ENCODE results near the gene HSFX4. TPM values are rescaled to one million over a fixed set of nuclear protein-coding genes. Genes with fewer than 3 reads are reported as not detected.

HSFX4 gene
- not detected in 2 replicates for total RNA-seq

GRCh38 chrX:149929400-149929799 lies at the start of gene HSFX4:
Gene HSFX4 (plus strand): TSS chrX:149929573. CDS start chrX:149929645, 72 bp downstream.

GRCh38 chrX:149881081-149881711 lies 48.2 kb upstream of the HSFX4 start, which contains the start of gene MAGEA8:
Gene MAGEA8 (plus strand): TSS chrX:149881183. CDS start chrX:149884273, 3,090 bp downstream.

GRCh38 chrX:149938427-149938880 lies 9.1 kb downstream of the HSFX4 start, which contains the start of gene EOLA2:
Gene EOLA2 (minus strand): TSS chrX:149938491. CDS start chrX:149933874, 4,617 bp downstream.

Other genes starting within 250 kb of the HSFX4 start
- not detected in 2 replicates for gene MAGEA11, start 217.5 kb upstream of the HSFX4 start, total RNA-seq
- 0.39 and 0.43 TPM in 2 replicates for gene HSFX1, start 155.5 kb upstream of the HSFX4 start, total RNA-seq
- gene MAGEA9, start 147.6 kb upstream of the HSFX4 start, total RNA-seq: not detected in 2 replicates
- gene MAGEA8, start 48.4 kb upstream of the HSFX4 start, total RNA-seq: not detected in 2 replicates
- gene EOLA2, start 8.9 kb downstream of the HSFX4 start, total RNA-seq: 18.8 and 20.0 TPM in 2 replicates

All from placental epithelial cell (primary cell).